ENCODE measurements around the gene LRRC4C. TPM values are rescaled to one million over a fixed set of nuclear protein-coding genes. Genes with fewer than 3 reads are reported as not detected.

Gene LRRC4C
- total and polyA plus RNA-seq, 12 donors = 0.15 to 0.93 (median 0.40) TPM

- DNase-seq (no peak), ATAC-seq (no peak)
Measured at GRCh38 chr11:41316751-41317150, 142.7 kb downstream of the LRRC4C start.

GRCh38 chr11:41313226-41313625 is 146.2 kb downstream of the LRRC4C start:
- Histone ChIP-seq H3K27ac (no peak overlapping the region), H3K4me1 (no peaks in the 10 kb centered on the region), H3K4me3 (no peak overlapping the region), H3K9me3 (no peaks in the 10 kb centered on the region), H3K36me3 (no peaks in the 10 kb centered on the region), H3K27me3 (no peaks in the 10 kb centered on the region)
- ATAC-seq = no peak
- intact Hi-C loops (cut with DNase I) = loop anchor here in 1 of 10 donors (10.0 kb wide), 1 partner anchor 978 kb away; no protein-coding TSS in a partner anchor
- 74 to 79% methylated on average over 1 of the region's 1 CpG for WGBS, 2 donors
- TF ChIP-seq CTCF (IDR thresholded peaks at IDR 0.05) = no peak
- DNase-seq = no peak

More at GRCh38 chr11:41316751-41317150, 142.7 kb downstream of the LRRC4C start:
- TF ChIP-seq CTCF (IDR thresholded peaks at IDR 0.05) = no peak
- 53 to 61% methylated on average over 2 of the region's 2 CpGs for WGBS, 2 donors
- Histone ChIP-seq H3K9me3 (peaks cover 0 to 7% (median 0%) of the 10 kb centered on the region in 11 donors), H3K27me3 (no peaks in the 10 kb centered on the region), H3K27ac (no peak overlapping the region), H3K36me3 (no peaks in the 10 kb centered on the region), H3K4me1 (no peaks in the 10 kb centered on the region), H3K4me3 (no peak overlapping the region)
- intact Hi-C loops (cut with DNase I) = loop anchor here in 1 of 10 donors (10.0 kb wide), 1 partner anchor 982 kb away; no protein-coding TSS in a partner anchor

- intact Hi-C loops (cut with DNase I) = loop anchor here in 1 of 10 donors (10.0 kb wide), 1 partner anchor 975 kb away; no protein-coding TSS in a partner anchor
- no peaks in the 10 kb centered on the region for H3K36me3 ChIP-seq
- no peaks in the 10 kb centered on the region for H3K27me3 ChIP-seq
- no peaks in the 10 kb centered on the region for H3K4me1 ChIP-seq
- H3K4me3 ChIP-seq = no peak overlapping the region
- no peak for TF ChIP-seq CTCF (IDR thresholded peaks at IDR 0.05)
- WGBS, 2 donors = 69 to 71% methylated on average over 4 of the region's 4 CpGs
- no peaks in the 10 kb centered on the region for H3K9me3 ChIP-seq
- no peak overlapping the region for H3K27ac ChIP-seq
- ATAC-seq (no peak), DNase-seq (no peak)
Measured at GRCh38 chr11:41309716-41310115, 149.7 kb downstream of the LRRC4C start.

- DNase-seq (no peak), ATAC-seq (no peak)
- H3K4me1 ChIP-seq = no peaks in the 10 kb centered on the region
- no peak overlapping the region for H3K27ac ChIP-seq
- intact Hi-C loops (cut with DNase I) = no loop called here
- H3K36me3 ChIP-seq = no peaks in the 10 kb centered on the region
- 79 to 84% methylated on average over 4 of the region's 4 CpGs for WGBS, 2 donors
- no peaks in the 10 kb centered on the region for H3K27me3 ChIP-seq
- no peak overlapping the region for H3K4me3 ChIP-seq
- no peak for TF ChIP-seq CTCF (IDR thresholded peaks at IDR 0.05)
- no peaks in the 10 kb centered on the region for H3K9me3 ChIP-seq
Measured at GRCh38 chr11:41309111-41309522, 150.3 kb downstream of the LRRC4C start.
